OCI-LY7 (cell line): Measurements from ENCODE around the gene FSD2. TPM values are rescaled to one million over a fixed set of nuclear protein-coding genes. Genes with fewer than 3 reads are reported as not detected.

Experiments used
- BruUV-seq: library from RNA; stranded (reverse); fragments of 400-500 nt; replicated peaks from 2 replicates; lab custom pipeline; 2021; lab: Mats Ljungman, UMichigan
- CTCF ChIA-PET: fragments of 300-600 bp; sonication (Branson Sonifier 250); formaldehyde crosslinking; loops from one replicate; lab custom pipeline; 2022; ENCODE audit warnings: antibody characterized with exemption; ENCODE audit not compliant: unreplicated experiment; lab: Charles Lee
- POLR2A ChIA-PET: fragments of 300-600 bp; sonication (Branson Sonifier 250); formaldehyde crosslinking; loops from one replicate; lab custom pipeline; 2022; ENCODE audit warnings: antibody characterized with exemption; lab: Charles Lee
- DNase-seq: peaks from one replicate; pipeline ENCODE4 v3.0.0-alpha.2; 2015; ENCODE audit warnings: low spot score
- H2AFZ ChIP-seq: fragments of 200-600 bp; sonication (generic), shearing (Covaris generic); 2 replicates; pipeline ENCODE4 v1.6.1; 2014; ENCODE audit warnings: mild to moderate bottlenecking, antibody characterized with exemption, low read length, moderate library complexity
- H3K27ac ChIP-seq: fragments of 200-600 bp; sonication (generic); 2 replicates; pipeline ENCODE4 v1.5.1; 2014; ENCODE audit warnings: mixed run types, low read depth, mild to moderate bottlenecking, moderate library complexity, low read length, inconsistent platforms; ENCODE audit not compliant: poor library complexity, severe bottlenecking
- H3K36me3 ChIP-seq: fragments of 200-600 bp; sonication (generic); 2 replicates; pipeline ENCODE4 v1.6.1; 2014; ENCODE audit warnings: mild to moderate bottlenecking, antibody characterized with exemption, low read length, moderate library complexity, mixed read lengths; ENCODE audit not compliant: insufficient read depth
- H3K4me1 ChIP-seq: fragments of 200-600 bp; sonication (generic); 2 replicates; pipeline ENCODE4 v1.5.1; 2014; ENCODE audit warnings: mild to moderate bottlenecking, low read length; ENCODE audit not compliant: insufficient read depth, poor library complexity, severe bottlenecking
- H3K4me2 ChIP-seq: fragments of 200-600 bp; sonication (generic); 2 replicates; pipeline ENCODE4 v1.6.1; 2014; ENCODE audit warnings: mild to moderate bottlenecking, low read length
- H3K4me3 ChIP-seq: fragments of 200-600 bp; sonication (generic); 2 replicates; pipeline ENCODE4 v1.5.1; 2014; ENCODE audit warnings: mild to moderate bottlenecking, low read depth, low read length; ENCODE audit not compliant: poor library complexity, severe bottlenecking
- H3K79me2 ChIP-seq: fragments of 200-600 bp; sonication (generic); 2 replicates; pipeline ENCODE4 v1.6.1; 2016; ENCODE audit warnings: low read depth, mild to moderate bottlenecking, low read length, moderate library complexity, mixed read lengths; ENCODE audit not compliant: insufficient read depth
- H3K9me2 ChIP-seq: fragments of 200-600 bp; sonication (generic); 2 replicates; pipeline ENCODE4 v1.6.1; 2016; ENCODE audit warnings: mild to moderate bottlenecking, low read length, mixed read lengths; ENCODE audit not compliant: insufficient read depth
- H3K9me3 ChIP-seq: fragments of 200-600 bp; sonication (generic); 2 replicates; pipeline ENCODE4 v1.6.1; 2014; ENCODE audit warnings: mild to moderate bottlenecking, mixed run types, low read length, mixed read lengths
- H4K20me1 ChIP-seq: fragments of 200-600 bp; sonication (generic); 2 replicates; pipeline ENCODE4 v1.6.1; 2014; ENCODE audit warnings: mild to moderate bottlenecking, antibody characterized with exemption, low read length, moderate library complexity, mixed read lengths; ENCODE audit not compliant: insufficient read depth
- CTCF ChIP-seq: fragments of 200-600 bp; sonication (generic); conservative IDR thresholded peaks from 2 replicates; pipeline ENCODE4 v1.5.1; 2014; ENCODE audit warnings: mild to moderate bottlenecking, antibody characterized with exemption, low read length, moderate library complexity, mixed read lengths
- EZH2phosphoT487 ChIP-seq: fragments of 200-600 bp; sonication (generic); IDR thresholded peaks from 2 replicates; pipeline ENCODE4 v1.6.1; 2018; ENCODE audit warnings: low read depth, borderline replicate concordance, mild to moderate bottlenecking, mixed run types, antibody characterized with exemption, low read length, moderate library complexity, mixed read lengths
- intact Hi-C: fragments of 100-400 bp; cut with micrococcal nuclease; formaldehyde crosslinking; loops from one replicate; pipeline ENCODE4 v1.10.0; 2022; ENCODE audit not compliant: unreplicated experiment
- total RNA-seq, 2 experiments: library from RNA; depleted of rRNA in 1 of 2; stranded (reverse); fragments of >200 nt in 1 of 2; shearing (Covaris generic) in 1 of 2; gene quantifications; 2 replicates each; pipeline ENCODE4 v1.2.3, GENCODE V29; 2014 to 2022

The FSD2 gene
- total RNA-seq, 2 experiments from 2014 or later, result 0.32 to 0.92 TPM

- H3K4me1 ChIP-seq, result peaks cover 19% of the 10 kb centered on the region
- no TSS peak for BruUV-seq
- no peak overlapping the region for H3K27ac ChIP-seq
- no peaks in the 10 kb centered on the region for H3K79me2 ChIP-seq
- no peaks in the 10 kb centered on the region for H3K36me3 ChIP-seq
- ChIA-PET POLR2A (no interaction called here), CTCF (no interaction called here)
- no peak for DNase-seq
- H3K4me2 ChIP-seq, result no peak overlapping the region
- no peak overlapping the region for H2AFZ ChIP-seq
- H3K4me3 ChIP-seq, result no peak overlapping the region
- TF ChIP-seq EZH2phosphoT487 (no peak), CTCF (no peak)
- H4K20me1 ChIP-seq, result no peaks in the 10 kb centered on the region
- intact Hi-C loops, result no loop called here
- no peaks in the 10 kb centered on the region for H3K9me3 ChIP-seq
- H3K9me2 ChIP-seq, result no peaks in the 10 kb centered on the region
Measured at GRCh38 chr15:82852941-82853561, 47.2 kb upstream of the FSD2 start.

DNA sequence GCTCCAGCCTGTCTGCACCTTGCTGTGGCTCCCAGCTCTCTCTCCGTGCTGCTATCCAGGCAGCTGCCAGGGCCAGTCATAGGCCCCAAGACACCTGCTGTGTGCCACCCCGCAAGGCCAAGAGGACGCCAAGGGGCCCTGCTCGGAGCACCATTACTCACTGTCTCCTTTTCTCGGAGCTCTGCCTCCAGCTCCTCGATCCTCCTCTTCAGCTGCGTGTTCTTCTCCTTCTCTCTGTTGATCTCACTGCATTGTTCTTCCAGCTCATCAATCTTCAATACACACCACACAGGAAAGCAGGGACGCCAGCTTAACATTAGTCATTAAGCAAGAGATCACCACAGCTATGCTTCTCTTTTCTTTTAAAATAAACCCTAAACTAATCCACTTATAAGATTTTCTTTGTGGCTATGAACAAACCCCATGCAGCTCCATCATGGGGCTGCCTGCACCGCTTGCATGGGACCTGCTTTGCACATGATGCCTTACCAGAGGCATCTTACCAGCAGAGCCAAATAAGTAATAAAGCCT, 46.2 kb upstream of the FSD2 start:
- ChIA-PET CTCF (no interaction called here), POLR2A (interaction anchor here (0.7 kb wide), 1 partner anchor 9 kb away, joined by 3 read pairs; no protein-coding TSS in a partner anchor)
- Histone ChIP-seq H3K79me2 (no peaks in the 10 kb centered on the region), H3K36me3 (no peaks in the 10 kb centered on the region), H3K9me2 (no peaks in the 10 kb centered on the region), H3K4me2 (no peak overlapping the region), H2AFZ (no peak overlapping the region), H4K20me1 (no peaks in the 10 kb centered on the region), H3K9me3 (no peaks in the 10 kb centered on the region), H3K4me3 (no peak overlapping the region), H3K4me1 (peaks cover 19% of the 10 kb centered on the region), H3K27ac (no peak overlapping the region)
- TF ChIP-seq CTCF (no peak), EZH2phosphoT487 (no peak)
- no peak for DNase-seq
- intact Hi-C loops, result no loop called here
- no TSS peak for BruUV-seq

DNA sequence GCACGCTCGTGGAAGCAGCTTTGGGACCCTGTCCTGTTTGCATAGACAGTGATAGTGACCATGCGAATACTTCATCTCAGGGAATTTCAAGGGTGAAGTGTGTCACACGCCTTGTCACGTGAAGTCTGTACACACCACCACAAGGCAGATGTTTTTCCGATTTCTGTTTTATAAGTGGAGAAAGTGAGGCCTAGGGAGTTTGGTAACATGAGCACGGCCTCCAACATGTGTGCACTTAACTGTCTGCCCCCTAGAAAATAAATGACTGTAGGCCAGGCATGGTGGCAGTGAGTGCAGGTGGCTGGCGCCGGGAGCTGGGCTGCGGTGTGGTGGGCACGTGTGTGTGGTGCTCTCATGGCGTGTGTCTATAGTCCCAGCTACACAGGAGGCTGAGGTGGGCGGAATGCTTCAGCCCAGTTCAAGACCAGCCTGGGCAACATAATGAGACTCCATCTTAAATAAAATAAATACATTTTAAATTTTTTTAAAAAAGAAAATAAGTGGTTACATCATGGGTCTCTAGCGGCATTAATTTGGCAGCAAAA, 45.5 kb upstream of the FSD2 start:
- Histone ChIP-seq H3K9me2 (no peaks in the 10 kb centered on the region), H3K4me2 (no peak overlapping the region), H3K36me3 (no peaks in the 10 kb centered on the region), H3K4me1 (peaks cover 19% of the 10 kb centered on the region), H3K79me2 (no peaks in the 10 kb centered on the region), H4K20me1 (no peaks in the 10 kb centered on the region), H3K9me3 (no peaks in the 10 kb centered on the region), H3K27ac (no peak overlapping the region), H2AFZ (no peak overlapping the region), H3K4me3 (no peak overlapping the region)
- no peak for DNase-seq
- BruUV-seq, result no TSS peak
- intact Hi-C loops, result no loop called here
- TF ChIP-seq CTCF (no peak), EZH2phosphoT487 (no peak)
- ChIA-PET POLR2A (no interaction called here), CTCF (no interaction called here)
